Liver (tissue), 9 donors: ENCODE data around the gene NDUFAF2. TPM values are rescaled to one million over a fixed set of nuclear protein-coding genes. Genes with fewer than 3 reads are reported as not detected.

Experiments
- DNase-seq: peaks from one replicate; pipeline ENCODE4 v3.0.0-alpha.2; 2017; ENCODE audit warnings: low spot score
- H3K27ac ChIP-seq, 2 donors: one replicate each; pipeline ENCODE4 v1.7.0; 2013; ENCODE audit warnings: inconsistent platforms in 2 of 2, low read length in 2 of 2, control low read depth in 1 of 2, low read depth in 1 of 2, mild to moderate bottlenecking in 1 of 2
- H3K27me3 ChIP-seq, 4 donors: one replicate each; pipeline versions ENCODE4 v1.6.1 to v1.7.0; 2013; ENCODE audit warnings: low read length in 3 of 4, inconsistent platforms in 1 of 4, mild to moderate bottlenecking in 1 of 4, moderate library complexity in 1 of 4; ENCODE audit not compliant: control insufficient read depth in 4 of 4, insufficient read depth in 4 of 4
- H3K36me3 ChIP-seq, 4 donors: one replicate each; pipeline versions ENCODE4 v1.6.1 to v1.7.0; 2013; ENCODE audit warnings: low read length in 3 of 4, mild to moderate bottlenecking in 3 of 4, low read depth in 1 of 4, moderate library complexity in 1 of 4; ENCODE audit not compliant: control insufficient read depth in 4 of 4, insufficient read depth in 3 of 4
- H3K4me1 ChIP-seq, 4 donors: one replicate each; pipeline versions ENCODE4 v1.6.1 to v1.7.0; 2013; ENCODE audit warnings: low read length in 3 of 4, mild to moderate bottlenecking in 3 of 4, moderate library complexity in 1 of 4; ENCODE audit not compliant: control insufficient read depth in 4 of 4, insufficient read depth in 4 of 4
- H3K4me3 ChIP-seq, 3 donors: one replicate each; pipeline versions ENCODE4 v1.6.1 to v1.7.0; 2013; ENCODE audit warnings: low read length in 3 of 3, control low read depth in 1 of 3, low read depth in 1 of 3, mild to moderate bottlenecking in 1 of 3
- H3K9ac ChIP-seq, 2 donors: one replicate each; pipeline ENCODE4 v1.7.0; 2013; ENCODE audit warnings: low read length in 2 of 2, mild to moderate bottlenecking in 2 of 2, moderate library complexity in 2 of 2, control low read depth in 1 of 2, low read depth in 1 of 2
- H3K9me3 ChIP-seq, 4 donors: one replicate each; pipeline versions ENCODE4 v1.6.1 to v1.7.0; 2013; ENCODE audit warnings: low read length in 3 of 4; ENCODE audit not compliant: control insufficient read depth in 4 of 4
- ATF3 ChIP-seq: IDR thresholded peaks from 2 replicates; pipeline ENCODE4 v1.6.1; 2016; ENCODE audit warnings: antibody characterized with exemption
- FOXA1 ChIP-seq: IDR thresholded peaks from 2 replicates; pipeline ENCODE4 v1.6.1; 2016; ENCODE audit warnings: antibody characterized with exemption
- FOXA2 ChIP-seq: IDR thresholded peaks from 2 replicates; pipeline ENCODE4 v1.6.1; 2016; ENCODE audit warnings: antibody characterized with exemption
- GABPA ChIP-seq, 2 donors: IDR thresholded peaks in 1 of 2; conservative IDR thresholded peaks in 1 of 2; 2 replicates each; pipeline ENCODE4 v1.6.1; 2016; ENCODE audit warnings: antibody characterized with exemption in 2 of 2, mild to moderate bottlenecking in 1 of 2, moderate library complexity in 1 of 2
- HNF4A ChIP-seq, 2 donors: conservative IDR thresholded peaks; 2 replicates each; pipeline ENCODE4 v1.6.1; 2016; ENCODE audit warnings: antibody characterized with exemption in 2 of 2, mild to moderate bottlenecking in 2 of 2
- HNF4G ChIP-seq: IDR thresholded peaks from 2 replicates; pipeline ENCODE4 v1.6.1; 2016; ENCODE audit warnings: antibody characterized with exemption
- JUND ChIP-seq, 2 donors: IDR thresholded peaks; 2 replicates each; pipeline ENCODE4 v1.6.1; 2016; ENCODE audit warnings: antibody characterized with exemption in 2 of 2
- NR2F2 ChIP-seq: IDR thresholded peaks from 2 replicates; pipeline ENCODE4 v1.6.1; 2016; ENCODE audit warnings: antibody characterized with exemption
- RAD21 ChIP-seq, 2 donors: IDR thresholded peaks; 2 replicates each; pipeline ENCODE4 v1.6.1; 2016; ENCODE audit warnings: antibody characterized with exemption in 2 of 2, mild to moderate bottlenecking in 2 of 2
- SP1 ChIP-seq: IDR thresholded peaks from 2 replicates; pipeline ENCODE4 v1.6.1; 2018; ENCODE audit warnings: antibody characterized with exemption, mild to moderate bottlenecking
- TAF1 ChIP-seq: conservative IDR thresholded peaks from 2 replicates; pipeline ENCODE4 v1.6.1; 2016; ENCODE audit warnings: antibody characterized with exemption, mild to moderate bottlenecking
- YY1 ChIP-seq: IDR thresholded peaks from 2 replicates; pipeline ENCODE4 v1.6.1; 2016; ENCODE audit warnings: antibody characterized with exemption, mild to moderate bottlenecking
- ZBTB33 ChIP-seq: IDR thresholded peaks from 2 replicates; pipeline ENCODE4 v1.6.1; 2016; ENCODE audit warnings: antibody characterized with exemption
- WGBS: extraction: QIAGEN DNeasy Blood & Tissue Kit; methylation state at CpG from one replicate; pipeline ENCODE4 v1.1.7; 2013; 5-methylcytosine and 5-hydroxymethylcytosine counted together
- polyA plus RNA-seq, 2 donors: library from polyadenylated mRNA; stranded (reverse) in 1 of 2; unstranded in 1 of 2; fragments of 200-250 nt in 1 of 2; fragments of >200 nt in 1 of 2; fragmentation: Nextera tagmentation in 1 of 2; extraction: Ambion mirVana in 1 of 2; gene quantifications; one replicate each; pipeline versions ENCODE4 v1.2.1 to v1.2.3, GENCODE V29; 2013 to 2015
- total RNA-seq, 2 donors: library from RNA; depleted of rRNA; stranded (reverse); fragments of >200 nt; gene quantifications; one replicate each; pipeline ENCODE4 v1.2.3, GENCODE V29; 2014
- TF ChIP-seq, protein P1 (sequence below): fragments of 150-350 bp; IDR thresholded peaks from 2 replicates; pipeline ENCODE4 v1.5.1; 2017; ENCODE audit warnings: improper control_type of control experiment, low read depth, low read length; ENCODE audit not compliant: missing input control
- TF ChIP-seq, protein P2 (sequence below): IDR thresholded peaks from 2 replicates; pipeline ENCODE4 v1.6.1; 2016; ENCODE audit warnings: antibody characterized with exemption
- donor health status: healthy.
- donor health status: healthy.
- donor health status: healthy.
- donor health status: healthy.
- donor health status: healthy.

Gene NDUFAF2
- total and polyA plus RNA-seq, 4 donors = 4.3 to 21.3 (median 12.5) TPM

DNA sequence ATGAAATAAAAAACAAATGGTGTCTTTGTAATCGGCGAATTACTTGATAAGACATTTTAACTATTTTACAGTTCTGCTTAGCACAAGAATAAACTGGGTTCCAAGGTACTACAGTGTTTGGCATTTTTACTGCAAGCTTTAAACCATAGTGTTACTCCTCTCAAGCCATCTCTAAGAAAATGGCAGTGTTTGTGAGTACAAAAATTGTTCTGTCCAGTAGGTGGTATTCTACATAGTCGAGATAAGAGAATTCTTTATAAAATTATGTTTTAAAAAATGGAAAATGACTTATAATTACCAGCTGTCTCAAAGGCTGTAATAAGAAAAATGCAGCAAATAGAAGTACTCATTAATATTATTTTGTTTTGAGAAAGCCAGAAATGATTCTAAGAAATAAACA, 214.1 kb downstream of the NDUFAF2 start:
- no peak for DNase-seq
- WGBS = 94% methylated on average over 3 of the region's 3 CpGs
- no peak for TF ChIP-seq ZBTB33
- TF ChIP-seq SP1 = no peak
- no peak for TF ChIP-seq NR2F2
- TF ChIP-seq FOXA2 = no peak
- TF ChIP-seq RAD21 (IDR thresholded peaks at IDR 0.05) = no peak
- TF ChIP-seq TAF1 = no peak
- TF ChIP-seq ATF3 = no peak
- no peak for TF ChIP-seq FOXA1
- TF ChIP-seq, protein P1, sequence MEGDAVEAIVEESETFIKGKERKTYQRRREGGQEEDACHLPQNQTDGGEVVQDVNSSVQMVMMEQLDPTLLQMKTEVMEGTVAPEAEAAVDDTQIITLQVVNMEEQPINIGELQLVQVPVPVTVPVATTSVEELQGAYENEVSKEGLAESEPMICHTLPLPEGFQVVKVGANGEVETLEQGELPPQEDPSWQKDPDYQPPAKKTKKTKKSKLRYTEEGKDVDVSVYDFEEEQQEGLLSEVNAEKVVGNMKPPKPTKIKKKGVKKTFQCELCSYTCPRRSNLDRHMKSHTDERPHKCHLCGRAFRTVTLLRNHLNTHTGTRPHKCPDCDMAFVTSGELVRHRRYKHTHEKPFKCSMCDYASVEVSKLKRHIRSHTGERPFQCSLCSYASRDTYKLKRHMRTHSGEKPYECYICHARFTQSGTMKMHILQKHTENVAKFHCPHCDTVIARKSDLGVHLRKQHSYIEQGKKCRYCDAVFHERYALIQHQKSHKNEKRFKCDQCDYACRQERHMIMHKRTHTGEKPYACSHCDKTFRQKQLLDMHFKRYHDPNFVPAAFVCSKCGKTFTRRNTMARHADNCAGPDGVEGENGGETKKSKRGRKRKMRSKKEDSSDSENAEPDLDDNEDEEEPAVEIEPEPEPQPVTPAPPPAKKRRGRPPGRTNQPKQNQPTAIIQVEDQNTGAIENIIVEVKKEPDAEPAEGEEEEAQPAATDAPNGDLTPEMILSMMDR = no peak
- TF ChIP-seq GABPA (IDR thresholded peaks at IDR 0.05 in 1 of 2, conservative IDR thresholded peaks at IDR 0.05 in 1 of 2) = no peak
- Histone ChIP-seq H3K27me3 (no peaks in the 10 kb centered on the region), H3K9ac (no peak overlapping the region), H3K4me1 (peaks cover 4 to 19% (median 11%) of the 10 kb centered on the region in 4 donors), H3K4me3 (no peak overlapping the region), H3K9me3 (no peaks in the 10 kb centered on the region), H3K27ac (no peak overlapping the region), H3K36me3 (peaks cover 0 to 13% (median 2%) of the 10 kb centered on the region in 4 donors)

- Histone ChIP-seq H3K4me1 (peaks cover 6 to 20% (median 11%) of the 10 kb centered on the region in 4 donors), H3K27me3 (no peaks in the 10 kb centered on the region), H3K27ac (no peak overlapping the region), H3K9ac (no peak overlapping the region), H3K4me3 (no peak overlapping the region), H3K36me3 (peaks cover 0 to 13% (median 2%) of the 10 kb centered on the region in 4 donors), H3K9me3 (no peaks in the 10 kb centered on the region)
- 75% methylated on average over 4 of the region's 4 CpGs for WGBS
- no peak for DNase-seq
- no peak for TF ChIP-seq ATF3
- no peak for TF ChIP-seq JUND (IDR thresholded peaks at IDR 0.05)
- no peak for TF ChIP-seq FOXA2
- TF ChIP-seq GABPA (IDR thresholded peaks at IDR 0.05 in 1 of 2, conservative IDR thresholded peaks at IDR 0.05 in 1 of 2) = no peak
- TF ChIP-seq RAD21 (IDR thresholded peaks at IDR 0.05) = no peak
- no peak for TF ChIP-seq YY1
- no peak for TF ChIP-seq NR2F2
- no peak for TF ChIP-seq HNF4A (conservative IDR thresholded peaks at IDR 0.05)
- no peak for TF ChIP-seq HNF4G
- TF ChIP-seq, protein P2, sequence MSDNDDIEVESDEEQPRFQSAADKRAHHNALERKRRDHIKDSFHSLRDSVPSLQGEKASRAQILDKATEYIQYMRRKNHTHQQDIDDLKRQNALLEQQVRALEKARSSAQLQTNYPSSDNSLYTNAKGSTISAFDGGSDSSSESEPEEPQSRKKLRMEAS = no peak
These were observed 214.8 kb downstream of the NDUFAF2 start for GRCh38 chr5:61159836-61160235.
